GM18861 (cell line): ENCODE measurements around the gene CDC42EP3.

Source experiments
- ATAC-seq: cut with Tn5 transposase; IDR thresholded peaks from one replicate; pipeline ENCODE4 v1.9.1; 2021; ENCODE audit not compliant: unreplicated experiment

The CDC42EP3 gene

DNA sequence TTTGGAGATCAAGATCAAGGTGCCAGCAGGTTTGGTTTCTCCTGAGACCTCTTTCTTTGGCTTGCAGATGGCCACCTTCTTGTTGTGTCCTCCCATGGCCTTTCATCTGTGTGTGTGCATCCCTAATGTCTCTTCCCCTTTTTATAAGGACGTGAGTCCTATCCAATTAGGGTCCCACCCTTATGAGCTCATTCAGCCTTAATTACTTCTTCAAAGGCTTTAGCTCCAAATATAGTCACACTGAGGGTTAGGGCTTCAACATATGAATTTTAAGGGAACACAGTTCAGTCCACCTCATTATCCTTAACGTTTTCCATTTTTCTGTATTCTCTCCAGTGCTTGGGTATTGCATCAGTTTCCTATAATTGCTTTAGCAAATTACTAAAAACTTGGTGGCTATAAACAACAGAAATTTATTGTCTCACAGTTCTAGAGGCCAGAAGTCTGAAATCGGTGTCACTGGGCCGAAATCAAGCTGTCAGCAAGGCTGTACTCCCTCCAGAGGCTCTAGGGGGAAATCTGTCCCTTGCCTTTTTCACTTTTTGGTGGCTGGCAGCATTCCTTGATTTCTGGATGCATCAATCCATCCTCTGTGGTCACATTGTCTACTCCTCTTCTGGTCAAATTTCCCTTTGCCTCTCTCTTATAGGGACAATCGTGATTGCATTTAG, 34.1 kb downstream of the CDC42EP3 start:
- ATAC-seq: no peak

GRCh38 chr2:37636381-37637066, 34.9 kb downstream of the CDC42EP3 start:
- no peak for ATAC-seq

GRCh38 chr2:37635504-37636380, 35.7 kb downstream of the CDC42EP3 start:
- ATAC-seq: peak; percentile 60

GRCh38 chr2:37634914-37635503, 36.4 kb downstream of the CDC42EP3 start:
- ATAC-seq: no peak

DNA sequence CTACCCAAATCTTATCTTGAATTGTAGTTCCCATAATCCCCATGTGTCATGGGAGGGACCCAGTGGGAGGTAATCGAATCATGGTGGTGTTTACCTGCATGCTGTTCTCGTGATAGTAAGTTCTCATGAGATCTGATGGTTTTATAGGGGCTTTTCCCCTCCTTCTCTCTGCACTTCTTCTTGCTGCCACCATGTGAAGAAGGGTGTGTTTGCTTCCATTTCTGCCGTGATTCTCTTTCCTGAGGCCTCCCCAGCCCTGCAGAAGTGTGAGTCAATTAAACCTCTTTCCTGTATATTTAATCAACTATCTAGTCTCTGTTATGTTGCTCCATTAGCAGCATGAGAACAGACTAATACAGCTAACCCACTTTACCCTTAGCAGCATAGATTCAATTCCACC, 37.6 kb downstream of the CDC42EP3 start:
- no peak for ATAC-seq

DNA sequence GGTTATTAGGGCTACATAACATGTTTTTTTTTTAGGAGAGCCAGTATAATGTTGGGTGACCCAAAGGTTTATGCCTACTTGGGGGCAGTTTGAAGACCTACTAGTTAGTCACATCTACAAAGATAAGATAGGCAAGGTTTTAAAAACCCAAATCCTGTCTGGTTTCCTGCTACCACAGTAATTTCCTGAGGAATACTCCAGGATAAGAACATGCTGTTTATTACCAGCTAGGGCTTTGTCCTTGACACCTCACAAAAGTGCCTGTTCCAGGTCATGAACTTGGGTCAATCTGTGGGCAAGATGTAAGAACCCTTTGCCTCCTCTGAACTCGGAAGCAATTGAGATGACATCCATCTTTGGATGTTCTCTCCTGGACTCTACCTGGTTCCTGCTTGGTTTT, 38.2 kb downstream of the CDC42EP3 start:
- no peak for ATAC-seq

- ATAC-seq: no peak
Observed at GRCh38 chr2:37632310-37632709, 39.1 kb downstream of the CDC42EP3 start.

DNA sequence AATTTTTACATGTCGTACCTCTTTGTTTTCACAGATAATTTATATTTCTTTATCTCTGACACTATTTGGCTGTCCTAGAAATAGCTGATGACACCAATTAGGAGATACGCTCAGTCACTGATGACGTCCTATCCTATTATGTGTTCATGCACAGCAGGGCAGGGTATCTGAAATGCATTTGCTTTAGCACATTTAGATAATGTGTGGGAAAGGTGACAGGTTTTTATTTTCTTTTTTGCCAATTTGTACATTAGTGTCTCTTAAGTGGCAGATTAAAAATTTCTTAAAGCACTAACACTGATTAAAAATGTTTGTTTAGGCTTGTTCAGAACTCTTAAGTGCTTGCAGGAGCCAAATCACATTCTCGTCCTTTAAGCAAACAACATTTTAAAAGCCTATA, 39.7 kb downstream of the CDC42EP3 start:
- ATAC-seq: no peak

- no peak for ATAC-seq
Observed at GRCh38 chr2:37631292-37631691, 40.1 kb downstream of the CDC42EP3 start.

DNA sequence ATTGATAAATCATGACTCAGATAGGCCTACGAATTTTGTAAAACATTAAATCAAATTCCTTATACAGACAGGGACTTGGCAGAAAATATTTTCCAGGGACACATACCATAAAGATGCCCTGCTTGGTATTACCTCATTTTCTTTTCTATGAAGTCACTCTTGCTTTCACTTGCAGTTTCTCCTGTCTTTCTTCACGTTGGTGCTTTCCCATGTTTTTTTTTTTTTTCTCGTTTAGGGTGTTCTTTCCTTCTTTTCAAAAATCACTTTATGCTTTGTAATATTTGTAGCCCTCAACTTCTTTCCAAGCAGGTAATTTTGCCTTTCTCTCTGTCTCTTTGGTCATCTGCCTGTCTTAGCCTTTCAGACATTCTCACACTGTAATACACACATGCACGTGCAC, 40.7 kb downstream of the CDC42EP3 start:
- no peak for ATAC-seq

DNA sequence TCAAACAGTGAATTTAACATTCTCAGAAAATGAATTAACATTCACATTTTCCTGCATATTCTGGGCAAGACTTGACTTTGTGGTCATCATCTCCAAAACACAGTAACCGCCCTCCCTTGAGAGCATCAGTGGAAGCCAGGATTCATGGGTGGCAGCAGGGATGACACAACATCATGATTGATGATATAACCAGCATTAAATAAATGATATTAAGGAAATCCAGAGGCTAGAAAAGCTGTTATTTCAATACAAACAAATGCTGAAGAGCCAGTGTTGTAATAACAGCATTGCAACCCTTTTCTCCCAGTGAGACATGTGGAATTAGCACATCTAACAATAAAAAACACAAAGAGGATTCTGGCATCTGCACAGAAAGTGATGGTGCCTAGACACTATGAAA, 41.1 kb downstream of the CDC42EP3 start:
- ATAC-seq: no peak

- ATAC-seq: no peak
Observed at GRCh38 chr2:37629529-37629928, 41.9 kb downstream of the CDC42EP3 start.

DNA sequence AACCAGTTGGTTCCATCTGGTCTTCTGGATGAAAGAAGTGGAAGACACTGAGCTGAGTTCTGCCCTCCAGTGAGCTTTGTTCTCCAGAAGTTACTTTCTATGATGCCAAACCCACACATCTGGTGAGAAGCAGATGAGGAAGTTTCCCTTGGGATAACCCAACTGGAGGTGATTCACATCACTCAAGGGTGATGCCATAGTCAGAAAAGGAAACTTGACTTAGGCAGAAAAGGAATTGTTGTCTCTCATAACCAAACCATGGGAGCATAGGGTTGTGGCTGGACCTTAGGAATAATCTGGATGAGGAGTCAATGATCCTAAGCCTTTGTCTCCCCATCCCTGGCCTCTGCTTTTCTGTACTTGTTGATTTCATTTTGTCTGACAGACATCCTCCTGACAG, 43.7 kb downstream of the CDC42EP3 start:
- ATAC-seq: no peak

GRCh38 chr2:37625796-37626571, 45.5 kb downstream of the CDC42EP3 start:
- peak; percentile 60 for ATAC-seq

GRCh38 chr2:37625156-37625555, 46.3 kb downstream of the CDC42EP3 start:
- no peak for ATAC-seq

- ATAC-seq: peak; percentile 63
Observed at GRCh38 chr2:37623971-37624900, 47.2 kb downstream of the CDC42EP3 start.

DNA sequence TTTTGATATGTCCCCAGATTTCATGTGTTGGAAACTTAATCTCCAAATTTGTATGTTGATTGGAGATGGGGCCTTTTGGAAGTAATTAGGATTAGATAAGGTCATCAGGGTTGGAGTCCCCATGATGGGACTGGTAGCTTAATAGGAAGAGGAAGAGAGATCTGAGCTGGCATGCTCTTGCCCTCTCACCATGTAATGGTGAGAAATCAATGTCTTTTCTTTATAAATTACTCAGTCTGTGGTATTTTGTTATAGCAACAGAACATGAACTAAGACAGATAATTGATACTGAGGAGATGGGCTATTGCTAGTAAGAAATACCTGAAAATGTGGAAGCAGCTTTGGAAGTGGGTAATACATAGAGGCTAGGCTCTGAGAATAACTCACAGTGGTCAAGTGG, 48.0 kb downstream of the CDC42EP3 start:
- no peak for ATAC-seq

DNA sequence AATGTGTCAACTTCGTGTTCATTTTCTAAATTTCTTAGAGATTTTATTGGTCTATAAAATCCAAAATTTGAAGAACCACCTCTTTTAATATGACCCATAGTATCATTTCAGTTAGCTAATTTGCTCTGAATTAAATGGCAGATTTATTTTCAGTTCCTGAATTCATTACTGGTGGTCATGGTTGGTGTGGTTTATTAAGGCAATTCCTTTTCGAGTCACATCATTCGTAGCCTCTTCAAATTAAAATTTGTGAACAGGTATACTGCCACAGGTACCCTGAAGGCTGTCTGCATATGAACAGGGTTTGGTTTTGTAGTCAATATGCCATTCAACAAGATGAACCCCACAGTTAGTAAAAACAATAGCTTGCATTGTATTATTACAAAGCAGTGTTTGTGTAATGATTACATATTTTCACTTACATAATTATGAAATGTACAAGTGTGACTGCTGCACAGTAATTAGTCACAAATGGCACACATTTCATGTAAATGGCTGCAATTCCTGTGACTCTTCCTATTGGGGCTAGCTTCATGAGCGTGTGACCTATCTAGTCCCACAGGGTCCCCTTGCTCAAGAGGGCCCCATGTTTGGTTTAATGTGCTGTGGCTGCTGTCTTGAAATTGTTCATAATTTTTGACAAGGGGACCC, 48.9 kb downstream of the CDC42EP3 start:
- ATAC-seq: no peak

DNA sequence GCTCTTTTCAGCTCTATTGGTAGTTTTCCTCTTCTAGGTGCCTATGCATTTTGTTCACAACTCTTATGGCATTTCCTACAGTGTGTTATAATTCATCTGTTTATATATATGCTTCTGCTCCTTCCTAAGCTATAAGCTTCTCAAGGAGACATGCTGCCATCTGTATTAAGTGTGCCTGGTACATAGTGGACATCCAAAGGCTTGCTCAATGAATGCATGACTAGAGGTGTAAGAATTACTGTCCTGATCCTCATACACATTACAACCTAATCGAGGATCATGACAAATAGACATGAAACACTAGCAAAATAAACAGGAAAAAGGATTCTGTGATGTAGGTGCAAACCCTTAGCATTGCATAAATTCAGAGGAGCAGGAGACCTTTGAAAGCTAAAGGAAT, 50.2 kb downstream of the CDC42EP3 start:
- no peak for ATAC-seq
